Esophagus muscularis mucosa (tissue), 4 donors: Measurements from ENCODE around the gene KDM7A. TPM values are rescaled to one million over a fixed set of nuclear protein-coding genes. Genes with fewer than 3 reads are reported as not detected.

Experiments
- DNase-seq: peaks from one replicate; pipeline ENCODE4 v3.0.0-alpha.2; 2017; ENCODE audit errors: extremely low spot score
- H3K27ac ChIP-seq, 4 donors: fragments of 200-600 bp; sonication (generic); replicated peaks in 1 of 4; 1 replicate in 3 of 4; 2 replicates in 1 of 4; pipeline ENCODE4 v1.5.1; 2016 to 2019; ENCODE audit warnings: mild to moderate bottlenecking in 1 of 4
- H3K27me3 ChIP-seq, 4 donors: fragments of 200-600 bp; sonication (generic); one replicate each; pipeline versions ENCODE4 v1.5.1 to v1.6.0; 2016 to 2019
- H3K36me3 ChIP-seq, 4 donors: fragments of 200-600 bp; sonication (generic); one replicate each; pipeline ENCODE4 v1.5.1; 2016 to 2019
- H3K4me1 ChIP-seq, 4 donors: fragments of 200-600 bp; sonication (generic); one replicate each; pipeline ENCODE4 v1.5.1; 2016 to 2019
- H3K4me3 ChIP-seq, 4 donors: fragments of 200-600 bp; sonication (generic); 1 replicate in 2 of 4; 2 replicates in 2 of 4; pipeline ENCODE4 v1.5.1; 2016 to 2019; ENCODE audit warnings: mild to moderate bottlenecking in 4 of 4, moderate library complexity in 1 of 4
- H3K9me3 ChIP-seq, 4 donors: fragments of 200-600 bp; sonication (generic); 1 replicate in 3 of 4; 2 replicates in 1 of 4; pipeline ENCODE4 v1.5.1; 2016 to 2019
- CTCF ChIP-seq, 3 experiments: fragments of 200-600 bp in 2 of 3; fragments of 450-650 bp in 1 of 3; sonication (generic) in 2 of 3; IDR thresholded peaks; one replicate each; pipeline ENCODE4 v1.5.1; 2017 to 2019; ENCODE audit warnings: antibody characterized with exemption in 3 of 3, mild to moderate bottlenecking in 2 of 3, moderate library complexity in 1 of 3
- EP300 ChIP-seq: sonication (generic); formaldehyde crosslinking; IDR thresholded peaks from one replicate; pipeline ENCODE4 v1.6.1; 2017; ENCODE audit warnings: antibody characterized with exemption
- POLR2A ChIP-seq: fragments of 450-650 bp; IDR thresholded peaks from one replicate; pipeline ENCODE4 v1.6.1; 2017; ENCODE audit warnings: antibody characterized with exemption, moderate library complexity, mild to moderate bottlenecking, low read depth
- POLR2AphosphoS5 ChIP-seq, 2 donors: sonication (generic); formaldehyde crosslinking; IDR thresholded peaks; one replicate each; pipeline ENCODE4 v1.6.1; 2017; ENCODE audit warnings: antibody characterized with exemption in 2 of 2
- WGBS: methylation state at CpG from one replicate; pipeline ENCODE4 v1.1.5; 2018; 5-methylcytosine and 5-hydroxymethylcytosine counted together
- intact Hi-C: fragments of 100-400 bp; cut with DNase I; formaldehyde crosslinking; loops from one replicate; pipeline ENCODE4 v1.15.1; 2023
- total RNA-seq, 4 donors: library from RNA; depleted of rRNA; stranded (reverse); fragments of >200 nt; gene quantifications; one replicate each; pipeline versions ENCODE4 v1.1.0 to v1.2.1, GENCODE V29; 2016

KDM7A gene
- total RNA-seq, 4 donors from 2014 or later, result 13.5 to 23.7 (median 19.5) TPM

GRCh38 chr7:140134039-140134438, 42.7 kb downstream of the KDM7A start:
- WGBS, result 97% methylated on average over 2 of the region's 2 CpGs
- Histone ChIP-seq H3K36me3 (peaks cover 0 to 66% (median 30%) of the 10 kb centered on the region in 4 donors), H3K9me3 (no peaks in the 10 kb centered on the region), H3K27ac (no peak overlapping the region), H3K27me3 (no peaks in the 10 kb centered on the region), H3K4me1 (no peaks in the 10 kb centered on the region), H3K4me3 (no peak overlapping the region)
- TF ChIP-seq POLR2A, result no peak
- no peak for DNase-seq
- intact Hi-C loops, result no loop called here

- TF ChIP-seq POLR2AphosphoS5 (IDR thresholded peaks at IDR 0.05), result no peak
- TF ChIP-seq POLR2A, result no peak
- TF ChIP-seq CTCF (IDR thresholded peaks at IDR 0.05), result no peak
- TF ChIP-seq EP300, result no peak
- H3K36me3 ChIP-seq, result peaks cover 0 to 94% (median 42%) of the 10 kb centered on the region in 4 donors
- no peaks in the 10 kb centered on the region for H3K27me3 ChIP-seq
- H3K4me3 ChIP-seq, result no peak overlapping the region
- no peaks in the 10 kb centered on the region for H3K4me1 ChIP-seq
- no peak for DNase-seq
- whole genome bisulfite sequencing, result 91% methylated on average over 1 of the region's 1 CpG
- intact Hi-C loops, result no loop called here
- H3K27ac ChIP-seq, result no peak overlapping the region
- no peaks in the 10 kb centered on the region for H3K9me3 ChIP-seq
Measured at GRCh38 chr7:140127360-140128127, 49.2 kb downstream of the KDM7A start.

GRCh38 chr7:140126435-140127034, 50.2 kb downstream of the KDM7A start:
- 96% methylated on average over 6 of the region's 6 CpGs for WGBS
- Histone ChIP-seq H3K4me3 (no peak overlapping the region), H3K27ac (no peak overlapping the region), H3K9me3 (no peaks in the 10 kb centered on the region), H3K36me3 (peaks cover 0 to 84% (median 37%) of the 10 kb centered on the region in 4 donors), H3K4me1 (no peaks in the 10 kb centered on the region), H3K27me3 (no peaks in the 10 kb centered on the region)
- no peak for DNase-seq
- TF ChIP-seq EP300 (no peak), POLR2A (no peak), CTCF (IDR thresholded peaks at IDR 0.05) (no peak)
- intact Hi-C loops, result no loop called here

- 100% methylated on average over 3 of the region's 3 CpGs for whole genome bisulfite sequencing
- peaks cover 5 to 70% (median 38%) of the 10 kb centered on the region in 4 donors for H3K36me3 ChIP-seq
Measured at GRCh38 chr7:140122965-140123364, 53.8 kb downstream of the KDM7A start.

More at GRCh38 chr7:140122965-140123364, 53.8 kb downstream of the KDM7A start:
- H3K27me3 ChIP-seq, result no peaks in the 10 kb centered on the region
- intact Hi-C loops, result no loop called here
- no peaks in the 10 kb centered on the region for H3K9me3 ChIP-seq
- no peak overlapping the region for H3K27ac ChIP-seq
- no peaks in the 10 kb centered on the region for H3K4me1 ChIP-seq
- no peak overlapping the region for H3K4me3 ChIP-seq
- no peak for TF ChIP-seq CTCF (IDR thresholded peaks at IDR 0.05)
- TF ChIP-seq POLR2AphosphoS5 (IDR thresholded peaks at IDR 0.05), result no peak
- no peak for TF ChIP-seq EP300
- TF ChIP-seq POLR2A, result no peak
- no peak for DNase-seq
